KMS-11 (cell line): ENCODE results near the gene KIR3DL1.
"Not testable (repeated sequence)": the region's sequence is repeated elsewhere in the genome, so short reads cannot be mapped to it uniquely, and the experiment has no call there.

ENCODE experiments used
- H2AFZ ChIP-seq: fragments of 200-600 bp; sonication (generic); 2 replicates; pipeline ENCODE4 v1.6.1; 2016; ENCODE audit warnings: antibody characterized with exemption, mixed run types, low read depth
- H3K27ac ChIP-seq: fragments of 200-600 bp; sonication (generic); 2 replicates; pipeline ENCODE4 v1.6.1; 2016; ENCODE audit warnings: mild to moderate bottlenecking, mixed run types
- H3K27me3 ChIP-seq: fragments of 200-600 bp; sonication (generic); 2 replicates; pipeline ENCODE4 v1.6.1; 2017; ENCODE audit warnings: mild to moderate bottlenecking, low read depth, mixed run types, moderate library complexity; ENCODE audit not compliant: insufficient read depth
- H3K36me3 ChIP-seq: fragments of 200-600 bp; sonication (generic); 2 replicates; pipeline ENCODE4 v1.6.1; 2017; ENCODE audit warnings: mild to moderate bottlenecking, mixed run types; ENCODE audit not compliant: insufficient read depth
- H3K4me1 ChIP-seq: fragments of 200-600 bp; sonication (generic); 2 replicates; pipeline ENCODE4 v1.6.1; 2016; ENCODE audit warnings: mild to moderate bottlenecking, low read depth, mixed run types; ENCODE audit not compliant: poor library complexity, severe bottlenecking
- H3K4me2 ChIP-seq: fragments of 200-600 bp; sonication (generic); 2 replicates; pipeline ENCODE4 v1.7.0; 2016; ENCODE audit warnings: mild to moderate bottlenecking, mixed run types
- H3K4me3 ChIP-seq: fragments of 200-600 bp; sonication (generic); IDR thresholded peaks from 2 replicates; pipeline ENCODE4 v1.6.1; 2017; ENCODE audit warnings: low read depth, low read length, mixed read lengths; ENCODE audit not compliant: insufficient read depth
- H3K79me2 ChIP-seq: fragments of 200-600 bp; sonication (generic); 2 replicates; pipeline ENCODE4 v1.6.1; 2016; ENCODE audit warnings: low read depth, mixed run types; ENCODE audit not compliant: insufficient read depth
- H3K9ac ChIP-seq: fragments of 200-600 bp; sonication (generic); 2 replicates; pipeline ENCODE4 v1.6.1; 2016; ENCODE audit warnings: mild to moderate bottlenecking, mixed run types
- H4K20me1 ChIP-seq: fragments of 200-600 bp; sonication (generic); 2 replicates; pipeline ENCODE4 v1.6.1; 2016; ENCODE audit warnings: mild to moderate bottlenecking, mixed run types; ENCODE audit not compliant: insufficient read depth
- TF ChIP-seq, protein P1 (sequence below): fragments of 200-600 bp; sonication (generic); conservative IDR thresholded peaks from 2 replicates; pipeline ENCODE4 v1.6.1; 2017; ENCODE audit warnings: low read depth, mild to moderate bottlenecking, antibody characterized with exemption, low read length, moderate library complexity, mixed read lengths

Gene KIR3DL1

DNA sequence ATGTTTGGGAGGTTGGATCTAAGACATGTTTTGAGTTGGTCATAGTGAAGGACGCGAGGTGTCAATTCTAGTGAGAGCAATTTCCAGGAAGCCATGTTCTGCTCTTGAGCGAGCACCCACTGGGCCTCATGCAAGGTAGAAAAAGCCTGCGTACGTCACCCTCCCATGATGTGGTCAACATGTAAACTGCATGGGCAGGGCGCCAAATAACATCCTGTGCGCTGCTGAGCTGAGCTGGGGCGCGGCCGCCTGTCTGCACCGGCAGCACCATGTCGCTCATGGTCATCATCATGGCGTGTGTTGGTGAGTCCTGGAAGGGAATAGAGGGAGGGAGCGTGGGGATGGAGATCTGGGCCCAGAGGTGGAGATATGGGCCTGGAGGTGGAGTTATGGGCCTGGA, 16.2 kb downstream of the KIR3DL1 start, which contains the start of gene KIR2DS4:
KIR2DS4 (plus strand) TSS at position 181 of the 400 bp plus-strand sequence.
- H4K20me1 ChIP-seq, H3K27me3 ChIP-seq, H3K4me3 ChIP-seq: not testable (repeated sequence)

DNA sequence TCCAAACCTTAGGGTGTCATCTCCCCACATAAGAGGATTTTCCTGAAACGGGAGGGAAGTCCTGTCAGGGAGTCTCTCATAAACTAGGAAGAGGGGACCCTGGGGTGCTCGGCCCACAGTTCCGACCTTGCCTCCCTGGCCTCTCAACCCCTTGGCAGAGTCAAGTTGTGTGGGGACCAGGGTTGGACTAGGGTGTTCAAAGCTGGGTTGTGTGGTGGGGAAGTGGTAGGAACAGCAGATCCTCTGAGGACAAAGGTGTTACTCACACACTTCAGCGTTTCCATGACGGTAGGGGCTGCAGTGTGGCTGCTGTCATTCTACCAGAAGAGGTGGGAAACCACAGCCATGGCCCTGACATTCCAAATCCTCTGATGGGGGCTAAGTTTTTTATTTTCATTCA, 18.9 kb downstream of the KIR3DL1 start:
- H3K9ac ChIP-seq, H3K27me3 ChIP-seq: not testable (repeated sequence)

More for the DNA sequence above, 16.2 kb downstream of the KIR3DL1 start, which contains the start of gene KIR2DS4:
- not testable (repeated sequence) for H3K27ac ChIP-seq, H3K9ac ChIP-seq, H3K4me1 ChIP-seq, H3K79me2 ChIP-seq, H3K36me3 ChIP-seq, H2AFZ ChIP-seq, H3K4me2 ChIP-seq

DNA sequence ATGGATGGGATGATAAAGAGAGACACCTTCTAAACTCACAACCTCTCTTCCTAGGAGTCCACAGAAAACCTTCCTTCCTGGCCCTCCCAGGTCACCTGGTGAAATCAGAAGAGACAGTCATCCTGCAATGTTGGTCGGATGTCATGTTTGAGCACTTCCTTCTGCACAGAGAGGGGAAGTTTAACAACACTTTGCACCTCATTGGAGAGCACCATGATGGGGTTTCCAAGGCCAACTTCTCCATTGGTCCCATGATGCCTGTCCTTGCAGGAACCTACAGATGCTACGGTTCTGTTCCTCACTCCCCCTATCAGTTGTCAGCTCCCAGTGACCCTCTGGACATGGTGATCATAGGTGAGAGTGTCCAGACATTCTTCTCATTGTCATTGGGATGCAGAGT, 21.3 kb downstream of the KIR3DL1 start:
- H3K4me3 ChIP-seq, H4K20me1 ChIP-seq, H3K79me2 ChIP-seq, H3K36me3 ChIP-seq, H2AFZ ChIP-seq, H3K27ac ChIP-seq, H3K27me3 ChIP-seq, H3K4me2 ChIP-seq, H3K4me1 ChIP-seq, H3K9ac ChIP-seq: not testable (repeated sequence)

More for the DNA sequence above, 18.9 kb downstream of the KIR3DL1 start:
- not testable (repeated sequence) for H3K4me1 ChIP-seq, H3K4me3 ChIP-seq, H4K20me1 ChIP-seq, H3K4me2 ChIP-seq, H3K27ac ChIP-seq, H3K36me3 ChIP-seq, H3K79me2 ChIP-seq, H2AFZ ChIP-seq

DNA sequence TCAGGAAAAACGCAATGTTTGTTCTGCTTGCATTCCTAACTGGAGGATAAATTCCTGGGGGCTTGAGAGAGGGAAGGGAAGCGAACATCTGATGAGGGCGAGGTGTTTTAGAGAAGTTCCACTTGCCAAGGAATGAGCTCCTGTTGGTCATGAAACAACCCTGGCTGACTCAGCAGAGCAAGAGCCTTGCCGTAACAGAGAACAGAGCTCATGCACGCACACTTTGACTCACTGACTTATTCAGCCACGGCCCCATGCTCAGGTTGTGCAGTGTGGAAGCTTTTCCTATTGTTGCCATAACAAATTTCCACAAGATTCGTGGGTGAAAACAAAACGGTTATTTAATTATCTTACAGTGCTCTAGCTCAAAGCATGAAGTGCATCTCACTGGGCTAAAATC, 26.9 kb downstream of the KIR3DL1 start:
- not testable (repeated sequence) for H3K27me3 ChIP-seq, H3K9ac ChIP-seq, H3K27ac ChIP-seq, H3K4me2 ChIP-seq, H2AFZ ChIP-seq, H3K4me1 ChIP-seq, H3K79me2 ChIP-seq, H3K36me3 ChIP-seq, H4K20me1 ChIP-seq, H3K4me3 ChIP-seq

DNA sequence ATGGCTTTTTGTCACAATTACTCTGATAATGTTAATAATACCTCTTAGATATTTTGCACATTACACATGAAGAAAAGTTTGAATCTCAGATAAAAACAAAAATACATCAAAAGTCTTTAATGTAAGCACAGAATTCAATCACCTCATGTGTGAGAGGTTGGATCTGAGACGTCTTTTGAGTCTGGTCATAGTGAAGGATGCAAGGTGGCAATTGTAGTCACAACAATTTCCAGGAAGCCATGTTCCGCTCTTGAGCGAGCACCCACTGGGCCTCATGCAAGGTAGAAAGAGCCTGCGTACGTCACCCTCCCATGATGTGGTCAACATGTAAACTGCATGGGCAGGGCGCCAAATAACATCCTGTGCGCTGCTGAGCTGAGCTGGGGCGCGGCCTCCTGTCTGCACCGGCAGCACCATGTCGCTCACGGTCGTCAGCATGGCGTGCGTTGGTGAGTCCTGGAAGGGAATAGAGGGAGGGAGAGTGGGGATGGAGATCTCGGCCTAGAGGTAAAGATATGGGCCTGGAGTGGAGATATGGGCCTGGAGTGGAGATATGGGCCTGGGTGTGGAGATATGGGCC, 33.9 kb downstream of the KIR3DL1 start, which contains the start of gene KIR3DL2:
KIR3DL2 (plus strand) TSS at position 383 of the 580 bp plus-strand sequence; CDS start at position 416, 33 bp downstream.
- not testable (repeated sequence) for H3K79me2 ChIP-seq, H3K36me3 ChIP-seq, H3K4me2 ChIP-seq, H2AFZ ChIP-seq, H4K20me1 ChIP-seq, H3K4me3 ChIP-seq, H3K4me1 ChIP-seq, H3K27ac ChIP-seq, H3K9ac ChIP-seq
- H3K27me3 ChIP-seq: peaks cover 10% of the 10 kb centered on the region; the same call in 1 of the 2 replicates

DNA sequence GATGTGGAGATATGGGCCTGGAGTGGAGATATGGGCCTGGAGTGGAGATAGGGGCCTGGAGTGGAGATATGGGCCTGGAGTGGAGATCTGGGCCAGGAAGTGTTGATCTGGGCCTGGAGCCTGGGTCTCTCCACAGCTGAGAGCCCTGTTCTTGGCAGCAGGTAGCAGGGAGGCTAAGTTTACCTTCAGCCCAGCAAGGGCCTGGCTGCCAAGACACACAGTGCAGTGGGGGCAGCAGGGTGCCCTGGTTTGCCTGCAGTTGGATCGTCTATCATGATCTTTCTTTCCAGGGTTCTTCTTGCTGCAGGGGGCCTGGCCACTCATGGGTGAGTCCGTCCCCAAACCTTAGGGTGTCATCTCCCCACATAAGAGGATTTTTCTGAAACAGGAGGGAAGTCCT, 34.7 kb downstream of the KIR3DL1 start:
- H3K4me2 ChIP-seq: no peak overlapping the region
- TF ChIP-seq, protein P1, sequence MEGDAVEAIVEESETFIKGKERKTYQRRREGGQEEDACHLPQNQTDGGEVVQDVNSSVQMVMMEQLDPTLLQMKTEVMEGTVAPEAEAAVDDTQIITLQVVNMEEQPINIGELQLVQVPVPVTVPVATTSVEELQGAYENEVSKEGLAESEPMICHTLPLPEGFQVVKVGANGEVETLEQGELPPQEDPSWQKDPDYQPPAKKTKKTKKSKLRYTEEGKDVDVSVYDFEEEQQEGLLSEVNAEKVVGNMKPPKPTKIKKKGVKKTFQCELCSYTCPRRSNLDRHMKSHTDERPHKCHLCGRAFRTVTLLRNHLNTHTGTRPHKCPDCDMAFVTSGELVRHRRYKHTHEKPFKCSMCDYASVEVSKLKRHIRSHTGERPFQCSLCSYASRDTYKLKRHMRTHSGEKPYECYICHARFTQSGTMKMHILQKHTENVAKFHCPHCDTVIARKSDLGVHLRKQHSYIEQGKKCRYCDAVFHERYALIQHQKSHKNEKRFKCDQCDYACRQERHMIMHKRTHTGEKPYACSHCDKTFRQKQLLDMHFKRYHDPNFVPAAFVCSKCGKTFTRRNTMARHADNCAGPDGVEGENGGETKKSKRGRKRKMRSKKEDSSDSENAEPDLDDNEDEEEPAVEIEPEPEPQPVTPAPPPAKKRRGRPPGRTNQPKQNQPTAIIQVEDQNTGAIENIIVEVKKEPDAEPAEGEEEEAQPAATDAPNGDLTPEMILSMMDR: no peak
- no peaks in the 10 kb centered on the region for H3K36me3 ChIP-seq
- H4K20me1 ChIP-seq: no peaks in the 10 kb centered on the region
- no peak overlapping the region for H3K27ac ChIP-seq
- H3K4me3 ChIP-seq: no peak overlapping the region
- no peak overlapping the region for H3K9ac ChIP-seq
- H3K27me3 ChIP-seq: peaks cover 14% of the 10 kb centered on the region; the same call in 1 of the 2 replicates
- H3K4me1 ChIP-seq: no peaks in the 10 kb centered on the region
- no peaks in the 10 kb centered on the region for H3K79me2 ChIP-seq
- no peak overlapping the region for H2AFZ ChIP-seq

DNA sequence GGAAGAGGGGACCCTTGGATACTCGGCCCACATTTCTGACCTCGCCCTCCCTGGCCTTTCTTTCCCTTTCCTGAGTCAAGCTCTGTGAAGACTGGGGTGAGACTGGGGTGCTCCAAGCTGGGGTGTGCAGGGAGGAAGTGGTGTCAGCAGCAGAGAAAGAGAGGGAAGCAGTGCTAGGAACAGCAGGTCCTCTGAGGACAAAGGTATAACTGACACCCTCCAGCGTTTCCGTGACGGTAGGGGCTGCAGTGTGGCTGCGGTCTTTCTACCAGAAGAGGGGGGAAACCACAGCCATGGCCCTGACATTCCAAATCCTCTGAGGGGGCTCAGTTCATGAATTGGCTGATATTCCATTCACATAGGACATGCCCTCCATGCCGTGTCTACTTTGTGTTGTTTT, 35.1 kb downstream of the KIR3DL1 start:
- peaks cover 14% of the 10 kb centered on the region; the same call in 1 of the 2 replicates for H3K27me3 ChIP-seq
- no peak overlapping the region for H2AFZ ChIP-seq
- H3K36me3 ChIP-seq: no peaks in the 10 kb centered on the region
- no peak overlapping the region for H3K4me2 ChIP-seq
- H3K9ac ChIP-seq: no peak overlapping the region
- TF ChIP-seq, protein P1: no peak
- no peaks in the 10 kb centered on the region for H3K79me2 ChIP-seq
- no peaks in the 10 kb centered on the region for H3K4me1 ChIP-seq
- H4K20me1 ChIP-seq: no peaks in the 10 kb centered on the region
- no peak overlapping the region for H3K27ac ChIP-seq
- H3K4me3 ChIP-seq: no peak overlapping the region

DNA sequence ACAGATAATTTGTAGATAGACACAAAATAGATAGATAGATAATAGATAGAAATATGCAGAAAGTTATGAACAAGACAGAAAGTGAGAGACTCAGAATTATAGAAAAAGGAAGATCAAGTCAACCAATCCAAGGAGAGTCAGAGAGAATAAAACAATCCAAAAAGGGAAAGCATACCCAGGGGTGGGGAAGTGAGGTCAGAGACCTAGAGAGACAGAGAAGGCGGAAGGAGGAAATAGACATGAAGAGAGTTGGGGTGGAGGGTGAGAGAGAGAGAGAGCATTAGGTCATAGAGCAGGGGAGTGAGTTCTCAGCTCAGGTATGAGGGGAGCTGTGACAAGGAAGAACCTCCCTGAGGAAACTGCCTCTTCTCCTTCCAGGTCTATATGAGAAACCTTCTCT, 39.0 kb downstream of the KIR3DL1 start:
- H2AFZ ChIP-seq, H3K36me3 ChIP-seq, H3K4me1 ChIP-seq, H3K27ac ChIP-seq, H3K79me2 ChIP-seq, H4K20me1 ChIP-seq, H3K4me2 ChIP-seq, H3K4me3 ChIP-seq, H3K9ac ChIP-seq: not testable (repeated sequence)
- H3K27me3 ChIP-seq: peaks cover 13% of the 10 kb centered on the region; the same call in 1 of the 2 replicates

DNA sequence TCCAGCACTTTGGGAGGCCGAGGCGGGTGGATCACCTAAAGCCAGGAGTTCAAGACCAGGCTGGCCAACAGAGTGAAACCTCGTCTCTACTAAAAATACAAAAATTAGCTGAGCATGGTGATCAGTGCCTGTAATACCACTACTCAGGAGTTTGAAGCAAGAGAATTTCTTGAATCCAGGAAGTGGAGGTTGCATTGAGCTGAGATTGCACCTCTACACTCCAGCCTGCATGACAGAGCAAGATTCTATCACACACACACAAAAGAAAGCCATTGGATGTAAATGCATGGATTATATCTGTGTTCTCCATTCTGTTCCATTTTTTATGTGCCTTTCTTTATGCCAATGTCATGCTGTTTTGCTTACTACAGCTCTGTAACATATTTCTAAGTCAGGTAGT, 42.2 kb downstream of the KIR3DL1 start:
- H3K4me1 ChIP-seq, H3K4me2 ChIP-seq, H3K36me3 ChIP-seq, H3K4me3 ChIP-seq, H2AFZ ChIP-seq, H4K20me1 ChIP-seq, H3K79me2 ChIP-seq, H3K9ac ChIP-seq, H3K27ac ChIP-seq: not testable (repeated sequence)
- peaks cover 15% of the 10 kb centered on the region; the same call in 1 of the 2 replicates for H3K27me3 ChIP-seq
